Prostate gland (tissue), 2 donors: Measurements from ENCODE around the gene COL11A2. TPM values are rescaled to one million over a fixed set of nuclear protein-coding genes. Genes with fewer than 3 reads are reported as not detected.

Experiments used
- DNase-seq: peaks from one replicate; pipeline ENCODE4 v3.0.0-alpha.2; 2019; ENCODE audit warnings: low spot score
- H3K27ac ChIP-seq, 2 donors: fragments of 200-600 bp; sonication (generic); 2 replicates each; pipeline ENCODE4 v1.5.1; 2017 to 2019
- H3K27me3 ChIP-seq: fragments of 200-600 bp; sonication (generic); replicated peaks from 2 replicates; pipeline ENCODE4 v1.5.1; 2019; ENCODE audit not compliant: insufficient read depth
- H3K36me3 ChIP-seq, 2 donors: fragments of 200-600 bp; sonication (generic); 1 replicate in 1 of 2; 2 replicates in 1 of 2; pipeline versions ENCODE4 v1.5.1 to v1.8.1; 2017 to 2019
- H3K4me1 ChIP-seq: fragments of 200-600 bp; sonication (generic); replicated peaks from 2 replicates; pipeline ENCODE4 v1.5.1; 2019
- H3K4me3 ChIP-seq, 2 donors: fragments of 200-600 bp; sonication (generic); 2 replicates each; pipeline ENCODE4 v1.5.1; 2017 to 2019
- H3K9me3 ChIP-seq: fragments of 200-600 bp; sonication (generic); 2 replicates; pipeline ENCODE4 v1.5.1; 2017
- CTCF ChIP-seq, 4 experiments: fragments of 200-600 bp in 2 of 4; fragments of 450-650 bp in 2 of 4; sonication (generic) in 2 of 4; IDR thresholded peaks; 1 replicate in 3 of 4; 2 replicates in 1 of 4; pipeline ENCODE4 v1.5.1; 2016 to 2019; ENCODE audit warnings: antibody characterized with exemption in 4 of 4, mild to moderate bottlenecking in 2 of 4, moderate library complexity in 2 of 4
- POLR2A ChIP-seq: fragments of 450-650 bp; IDR thresholded peaks from one replicate; pipeline ENCODE4 v1.6.1; 2016; ENCODE audit warnings: antibody characterized with exemption, mild to moderate bottlenecking
- POLR2AphosphoS5 ChIP-seq: sonication (generic); formaldehyde crosslinking; IDR thresholded peaks from one replicate; pipeline ENCODE4 v1.6.1; 2017; ENCODE audit warnings: antibody characterized with exemption
- WGBS: methylation state at CpG from one replicate; pipeline ENCODE4 v1.1.5; 2018; 5-methylcytosine and 5-hydroxymethylcytosine counted together
- intact Hi-C: fragments of 100-400 bp; cut with DNase I; formaldehyde crosslinking; loops from one replicate; pipeline ENCODE4 v1.14.2; 2022
- total RNA-seq, 2 donors: library from RNA; depleted of rRNA; stranded (reverse); fragments of >200 nt; gene quantifications; one replicate each; pipeline ENCODE4 v1.1.0, GENCODE V29; 2016

Gene COL11A2
- total RNA-seq, 2 donors from 2014 or later, result 0.91 to 3.6 TPM

GRCh38 chr6:33200219-33201146 lies 8.2 kb upstream of the COL11A2 start, which contains the start of the genes RXRB and SLC39A7:
Gene RXRB (minus strand): TSS chr6:33200665. CDS start chr6:33200476, 189 bp downstream.
Gene SLC39A7 (plus strand): TSS chr6:33200867. CDS start chr6:33201246, 379 bp downstream.
- H3K27me3 ChIP-seq, result no peaks in the 10 kb centered on the region
- peak; percentile 99 for DNase-seq
- H3K36me3 ChIP-seq, result peaks cover 0 to 8% of the 10 kb centered on the region in 2 donors
- H3K4me3 ChIP-seq, result peak within 1 kb of the TSS; percentile 84
- intact Hi-C loops, result loop anchor here (2.0 kb wide), 1 partner anchor 48 kb away; no protein-coding TSS in a partner anchor
- H3K9me3 ChIP-seq, result no peaks in the 10 kb centered on the region
- under 1% methylated on average over 68 of the region's 68 CpGs for WGBS
- TF ChIP-seq POLR2A, result peak; percentile 56
- peak; percentile 98 for TF ChIP-seq POLR2AphosphoS5
- peak in 1 of 4 experiments; percentile 4 for TF ChIP-seq CTCF (IDR thresholded peaks at IDR 0.05)
- H3K27ac ChIP-seq, result peak within 1 kb of the TSS; percentile 96
- H3K4me1 ChIP-seq, result peaks cover 6% of the 10 kb centered on the region

GRCh38 chr6:33199687-33200218 lies 7.5 kb upstream of the COL11A2 start:
- intact Hi-C loops, result loop anchor here (2.0 to 5.0 kb wide), 2 partner anchors 37 to 49 kb away; no protein-coding TSS in a partner anchor
- WGBS, result 3% methylated on average over 26 of the region's 26 CpGs
- no peak for DNase-seq

GRCh38 chr6:33198853-33199436 lies 6.7 kb upstream of the COL11A2 start:
- H3K9me3 ChIP-seq, result no peaks in the 10 kb centered on the region
- 27% methylated on average over 3 of the region's 3 CpGs for WGBS
- DNase-seq, result no peak
- H3K27me3 ChIP-seq, result no peaks in the 10 kb centered on the region
- peaks cover 0 to 17% of the 10 kb centered on the region in 2 donors for H3K36me3 ChIP-seq
- peak overlapping the region in 1 of 2 donors; percentile 84 for H3K4me3 ChIP-seq
- no peak for TF ChIP-seq POLR2A
- no peak for TF ChIP-seq CTCF (IDR thresholded peaks at IDR 0.05)
- no peak for TF ChIP-seq POLR2AphosphoS5
- intact Hi-C loops, result loop anchor here (5.0 kb wide), 1 partner anchor 37 kb away; no protein-coding TSS in a partner anchor
- H3K27ac ChIP-seq, result peak overlapping the region; percentile 96
- H3K4me1 ChIP-seq, result peaks cover 6% of the 10 kb centered on the region

More at GRCh38 chr6:33199687-33200218, 7.5 kb upstream of the COL11A2 start:
- Histone ChIP-seq H3K9me3 (no peaks in the 10 kb centered on the region), H3K27me3 (no peaks in the 10 kb centered on the region), H3K27ac (peak overlapping the region; percentile 96), H3K4me1 (peaks cover 6% of the 10 kb centered on the region), H3K36me3 (peaks cover 0 to 16% of the 10 kb centered on the region in 2 donors), H3K4me3 (peak overlapping the region; percentile 84)
- TF ChIP-seq CTCF (IDR thresholded peaks at IDR 0.05) (no peak), POLR2A (no peak), POLR2AphosphoS5 (no peak)

- no peaks in the 10 kb centered on the region for H3K9me3 ChIP-seq
- peaks cover 0 to 17% of the 10 kb centered on the region in 2 donors for H3K36me3 ChIP-seq
- H3K4me3 ChIP-seq, result no peak overlapping the region
- no peak overlapping the region for H3K27ac ChIP-seq
- no peak for DNase-seq
- H3K27me3 ChIP-seq, result no peaks in the 10 kb centered on the region
- WGBS, result 77% methylated on average over 6 of the region's 6 CpGs
- H3K4me1 ChIP-seq, result peaks cover 6% of the 10 kb centered on the region
- intact Hi-C loops, result loop anchor here (5.0 kb wide), 1 partner anchor 36 kb away; no protein-coding TSS in a partner anchor
- TF ChIP-seq POLR2A (no peak), CTCF (IDR thresholded peaks at IDR 0.05) (no peak), POLR2AphosphoS5 (no peak)
Observed at GRCh38 chr6:33198159-33198852, 6.0 kb upstream of the COL11A2 start.
